ENCODE measurements around the gene CT47C1. TPM values are rescaled to one million over a fixed set of nuclear protein-coding genes. Genes with fewer than 3 reads are reported as not detected.

The CT47C1 gene
- total and polyA plus RNA-seq, 2 donors (not counting 1 experiment from before 2014, with no cell fraction given) = not detected

- TF ChIP-seq EZH2 (IDR thresholded peaks at IDR 0.05; ENCODE audit: borderline replicate concordance, insufficient read depth, low read depth, low read length, poor library complexity, severe bottlenecking) (no peak), CTCF (IDR thresholded peaks at IDR 0.05) (no peak)
- Histone ChIP-seq H3K27me3 (replicated peaks in 1 of 4; ENCODE audit: control extremely low read depth in 1 of 4, control insufficient read depth in 3 of 4, insufficient read depth in 4 of 4, low read length in 3 of 4) (no peaks in the 10 kb centered on the region), H2AFZ (ENCODE audit: insufficient read depth, low read depth, low read length, poor library complexity, severe bottlenecking) (no peak overlapping the region), H3K4me2 (replicated peaks; ENCODE audit: low read depth, low read length, poor library complexity, severe bottlenecking) (no peak overlapping the region), H3K27ac (ENCODE audit: low read length in 2 of 2) (no peak overlapping the region), H4K20me1 (ENCODE audit: control insufficient read depth, insufficient read depth, low read length, poor library complexity, severe bottlenecking) (no peaks in the 10 kb centered on the region), H3K4me1 (ENCODE audit: control insufficient read depth in 2 of 2, insufficient read depth in 2 of 2, low read length in 2 of 2) (no peaks in the 10 kb centered on the region), H3K4me3 (ENCODE audit: control extremely low read depth in 1 of 5, extremely low read depth in 1 of 5, insufficient read depth in 1 of 5, low read depth in 2 of 5, low read length in 4 of 5) (no peak overlapping the region), H3K36me3 (replicated peaks in 1 of 2; ENCODE audit: control extremely low read depth in 1 of 2, control insufficient read depth in 1 of 2, extremely low read depth in 1 of 2, insufficient read depth in 2 of 2, low read length in 1 of 2) (no peaks in the 10 kb centered on the region), H3K79me2 (ENCODE audit: control insufficient read depth, insufficient read depth, low read length) (no peaks in the 10 kb centered on the region), H3K9me3 (ENCODE audit: control extremely low read depth in 1 of 3, control insufficient read depth in 2 of 3, insufficient read depth in 1 of 3, low read length in 2 of 3) (no peaks in the 10 kb centered on the region), H3K9ac (ENCODE audit: low read length) (no peak overlapping the region)
- ChIA-PET CTCF (no interaction called here), POLR2A (no interaction called here)
- ATAC-seq (ENCODE audit: low read depth) = no peak
- H3K27ac Mint-ChIP-seq = no peak overlapping the region
- DNase-seq = no peak
- no peak overlapping the region for H3K4me3 Mint-ChIP-seq
- intact Hi-C loops (cut with micrococcal nuclease) = no loop called here
- H3K27me3 Mint-ChIP-seq = peaks cover 11% of the 10 kb centered on the region
- no peaks in the 10 kb centered on the region for H3K4me1 Mint-ChIP-seq
- no peaks in the 10 kb centered on the region for H3K9me3 Mint-ChIP-seq (ENCODE audit: insufficient read depth)
These were observed 23.1 kb downstream of the CT47C1 start for GRCh38 chrX:119095936-119096335.

DNA sequence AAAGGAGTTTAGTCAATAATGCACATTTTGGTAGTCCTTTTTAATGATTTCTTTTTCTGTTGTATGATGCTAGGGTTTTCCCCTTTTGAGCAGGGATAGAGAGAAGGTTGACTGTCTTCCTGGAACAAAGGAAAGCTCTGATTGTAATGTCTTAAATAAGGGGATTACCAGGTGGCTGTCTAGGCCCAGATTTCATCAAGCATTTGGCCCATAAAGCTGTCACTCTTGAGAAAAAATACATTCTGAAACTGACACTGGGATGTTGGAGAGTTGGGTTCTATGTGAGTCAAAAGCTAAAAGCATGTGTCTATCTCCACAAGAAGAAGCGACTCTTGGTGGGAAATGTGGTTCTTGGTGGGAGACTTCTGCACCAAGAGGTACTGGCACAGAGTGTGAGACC lies 28.4 kb downstream of the CT47C1 start:
- no peak overlapping the region for H2AFZ ChIP-seq (ENCODE audit: insufficient read depth, low read depth, low read length, poor library complexity, severe bottlenecking)
- H3K4me3 Mint-ChIP-seq = no peak overlapping the region
- no peaks in the 10 kb centered on the region for H3K9me3 ChIP-seq (ENCODE audit: control extremely low read depth in 1 of 3, control insufficient read depth in 2 of 3, insufficient read depth in 1 of 3, low read length in 2 of 3)
- POLR2A ChIA-PET = no interaction called here
- no peak overlapping the region for H3K4me2 ChIP-seq (replicated peaks; ENCODE audit: low read depth, low read length, poor library complexity, severe bottlenecking)
- no peak overlapping the region for H3K27ac ChIP-seq (ENCODE audit: low read length in 2 of 2)
- H3K9ac ChIP-seq (ENCODE audit: low read length) = no peak overlapping the region
- 80% methylated on average over 1 of the region's 1 CpG for WGBS (ENCODE audit: insufficient coverage)
- CTCF ChIA-PET = interaction anchor here (1.2 kb wide), 1 partner anchor 18 kb away, joined by 4 read pairs; no protein-coding TSS in a partner anchor
- TF ChIP-seq EZH2 (IDR thresholded peaks at IDR 0.05; ENCODE audit: borderline replicate concordance, insufficient read depth, low read depth, low read length, poor library complexity, severe bottlenecking) (no peak), CTCF (IDR thresholded peaks at IDR 0.05) (no peak)
- no peaks in the 10 kb centered on the region for H3K9me3 Mint-ChIP-seq (ENCODE audit: insufficient read depth)
- intact Hi-C loops (cut with micrococcal nuclease) = no loop called here
- H3K4me3 ChIP-seq (ENCODE audit: control extremely low read depth in 1 of 5, extremely low read depth in 1 of 5, insufficient read depth in 1 of 5, low read depth in 2 of 5, low read length in 4 of 5) = no peak overlapping the region
- H4K20me1 ChIP-seq (ENCODE audit: control insufficient read depth, insufficient read depth, low read length, poor library complexity, severe bottlenecking) = no peaks in the 10 kb centered on the region
- no peaks in the 10 kb centered on the region for H3K4me1 ChIP-seq (ENCODE audit: control insufficient read depth in 2 of 2, insufficient read depth in 2 of 2, low read length in 2 of 2)
- H3K4me1 Mint-ChIP-seq = no peaks in the 10 kb centered on the region
- no peaks in the 10 kb centered on the region for H3K27me3 ChIP-seq (replicated peaks in 1 of 4; ENCODE audit: control extremely low read depth in 1 of 4, control insufficient read depth in 3 of 4, insufficient read depth in 4 of 4, low read length in 3 of 4)
- H3K36me3 ChIP-seq (replicated peaks in 1 of 2; ENCODE audit: control extremely low read depth in 1 of 2, control insufficient read depth in 1 of 2, extremely low read depth in 1 of 2, insufficient read depth in 2 of 2, low read length in 1 of 2) = no peaks in the 10 kb centered on the region
- ATAC-seq (ENCODE audit: low read depth) = no peak
- DNase-seq = no peak
- H3K27ac Mint-ChIP-seq = no peak overlapping the region
- H3K79me2 ChIP-seq (ENCODE audit: control insufficient read depth, insufficient read depth, low read length) = no peaks in the 10 kb centered on the region
- H3K27me3 Mint-ChIP-seq = peaks cover 24% of the 10 kb centered on the region

Measured in B cell (primary cell).